ENCODE results near the gene MTIF3. TPM values are rescaled to one million over a fixed set of nuclear protein-coding genes. Genes with fewer than 3 reads are reported as not detected.
"Not testable (repeated sequence)": the region's sequence is repeated elsewhere in the genome, so short reads cannot be mapped to it uniquely, and the experiment has no call there.

Gene MTIF3
- total RNA-seq, 2 experiments from 2014 or later: 37.9 to 42.9 TPM

GRCh38 chr13:27401210-27401609, 49.2 kb downstream of the MTIF3 start:
- BruUV-seq (replicated peaks): no TSS peak
- ChIA-PET CTCF (ENCODE audit: unreplicated experiment) (no interaction called here), POLR2A (interaction anchor here (0.5 to 1.1 kb wide), 2 partner anchors 55 to 1100 kb away, joined by 3 to 5 read pairs; no protein-coding TSS in a partner anchor)
- TF ChIP-seq, protein P1, sequence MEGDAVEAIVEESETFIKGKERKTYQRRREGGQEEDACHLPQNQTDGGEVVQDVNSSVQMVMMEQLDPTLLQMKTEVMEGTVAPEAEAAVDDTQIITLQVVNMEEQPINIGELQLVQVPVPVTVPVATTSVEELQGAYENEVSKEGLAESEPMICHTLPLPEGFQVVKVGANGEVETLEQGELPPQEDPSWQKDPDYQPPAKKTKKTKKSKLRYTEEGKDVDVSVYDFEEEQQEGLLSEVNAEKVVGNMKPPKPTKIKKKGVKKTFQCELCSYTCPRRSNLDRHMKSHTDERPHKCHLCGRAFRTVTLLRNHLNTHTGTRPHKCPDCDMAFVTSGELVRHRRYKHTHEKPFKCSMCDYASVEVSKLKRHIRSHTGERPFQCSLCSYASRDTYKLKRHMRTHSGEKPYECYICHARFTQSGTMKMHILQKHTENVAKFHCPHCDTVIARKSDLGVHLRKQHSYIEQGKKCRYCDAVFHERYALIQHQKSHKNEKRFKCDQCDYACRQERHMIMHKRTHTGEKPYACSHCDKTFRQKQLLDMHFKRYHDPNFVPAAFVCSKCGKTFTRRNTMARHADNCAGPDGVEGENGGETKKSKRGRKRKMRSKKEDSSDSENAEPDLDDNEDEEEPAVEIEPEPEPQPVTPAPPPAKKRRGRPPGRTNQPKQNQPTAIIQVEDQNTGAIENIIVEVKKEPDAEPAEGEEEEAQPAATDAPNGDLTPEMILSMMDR (conservative IDR thresholded peaks at IDR 0.05; ENCODE audit: low read length): no peak
- TF ChIP-seq EZH2phosphoT487 (IDR thresholded peaks at IDR 0.05; ENCODE audit: borderline replicate concordance, low read depth, low read length): no peak
- Histone ChIP-seq H3K27ac (ENCODE audit: low read depth, low read length, poor library complexity, severe bottlenecking) (no peak overlapping the region), H3K9me3 (ENCODE audit: low read length) (no peaks in the 10 kb centered on the region), H3K9me2 (ENCODE audit: insufficient read depth, low read length) (no peaks in the 10 kb centered on the region), H3K4me2 (ENCODE audit: low read length) (no peak overlapping the region), H4K20me1 (ENCODE audit: insufficient read depth, low read length) (no peaks in the 10 kb centered on the region), H3K36me3 (ENCODE audit: insufficient read depth, low read length) (no peaks in the 10 kb centered on the region), H3K4me3 (ENCODE audit: low read depth, low read length, poor library complexity, severe bottlenecking) (no peak overlapping the region), H2AFZ (ENCODE audit: low read length) (no peak overlapping the region), H3K4me1 (ENCODE audit: insufficient read depth, low read length, poor library complexity, severe bottlenecking) (no peaks in the 10 kb centered on the region), H3K79me2 (ENCODE audit: insufficient read depth, low read depth, low read length) (no peaks in the 10 kb centered on the region)
- intact Hi-C loops (cut with micrococcal nuclease; ENCODE audit: unreplicated experiment): no loop called here
- no peak for DNase-seq (ENCODE audit: low spot score)

DNA sequence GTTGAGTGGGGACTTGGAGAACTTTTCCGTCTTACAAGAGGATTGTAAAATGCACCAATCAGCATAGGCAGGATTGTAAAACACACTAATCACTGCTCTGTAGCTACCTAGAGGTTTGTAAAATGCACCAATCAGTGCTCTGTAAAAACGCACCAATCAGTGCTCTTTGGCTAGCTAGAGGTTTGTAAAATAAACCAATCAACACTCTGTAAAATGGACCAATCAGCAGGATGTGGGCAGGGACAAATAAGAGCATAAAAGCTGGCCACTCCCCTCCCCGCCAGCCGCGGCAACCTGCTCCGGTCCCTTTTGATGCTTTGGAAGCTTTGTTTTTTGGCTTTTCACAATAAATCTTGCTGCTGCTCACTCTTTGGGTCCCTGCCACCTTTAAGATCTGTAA, 50.0 kb downstream of the MTIF3 start:
- H3K9me3 ChIP-seq (ENCODE audit: low read length); H3K36me3 ChIP-seq (ENCODE audit: insufficient read depth, low read length); CTCF ChIA-PET (ENCODE audit: unreplicated experiment); H2AFZ ChIP-seq (ENCODE audit: low read length); H3K4me2 ChIP-seq (ENCODE audit: low read length); DNase-seq (ENCODE audit: low spot score); BruUV-seq (replicated peaks); H4K20me1 ChIP-seq (ENCODE audit: insufficient read depth, low read length); H3K79me2 ChIP-seq (ENCODE audit: insufficient read depth, low read depth, low read length); H3K27ac ChIP-seq (ENCODE audit: low read depth, low read length, poor library complexity, severe bottlenecking); H3K4me3 ChIP-seq (ENCODE audit: low read depth, low read length, poor library complexity, severe bottlenecking); H3K9me2 ChIP-seq (ENCODE audit: insufficient read depth, low read length); intact Hi-C loops (cut with micrococcal nuclease; ENCODE audit: unreplicated experiment); H3K4me1 ChIP-seq (ENCODE audit: insufficient read depth, low read length, poor library complexity, severe bottlenecking): not testable (repeated sequence)
- POLR2A ChIA-PET: interaction anchor here (0.6 kb wide), 2 partner anchors 347 to 425 kb away, joined by 3 to 5 read pairs; no protein-coding TSS in a partner anchor

DNA sequence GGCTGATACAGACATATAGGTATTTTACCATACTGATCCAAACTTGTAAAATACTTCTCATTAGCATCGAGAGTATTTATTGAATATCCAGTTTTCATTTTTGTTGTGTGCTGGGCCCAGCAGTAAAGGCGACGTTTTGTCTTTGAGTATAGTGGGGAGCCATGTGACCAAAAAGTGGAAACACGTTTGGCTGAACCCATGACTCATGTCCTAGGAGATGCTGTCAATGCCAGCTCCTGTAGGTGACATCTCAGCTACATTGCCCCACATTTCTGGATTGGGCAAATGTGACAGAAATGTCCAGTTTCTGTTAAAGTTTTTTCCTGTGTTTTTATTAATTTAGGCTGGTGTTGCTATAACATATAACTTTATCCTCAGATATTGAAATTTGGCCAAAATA, 52.0 kb downstream of the MTIF3 start:
- Histone ChIP-seq H4K20me1 (ENCODE audit: insufficient read depth, low read length) (no peaks in the 10 kb centered on the region), H3K4me1 (ENCODE audit: insufficient read depth, low read length, poor library complexity, severe bottlenecking) (no peaks in the 10 kb centered on the region), H3K79me2 (ENCODE audit: insufficient read depth, low read depth, low read length) (no peaks in the 10 kb centered on the region), H3K9me2 (ENCODE audit: insufficient read depth, low read length) (no peaks in the 10 kb centered on the region), H2AFZ (ENCODE audit: low read length) (no peak overlapping the region), H3K27ac (ENCODE audit: low read depth, low read length, poor library complexity, severe bottlenecking) (no peak overlapping the region), H3K4me3 (ENCODE audit: low read depth, low read length, poor library complexity, severe bottlenecking) (no peak overlapping the region), H3K9me3 (ENCODE audit: low read length) (no peaks in the 10 kb centered on the region), H3K36me3 (ENCODE audit: insufficient read depth, low read length) (no peaks in the 10 kb centered on the region), H3K4me2 (ENCODE audit: low read length) (no peak overlapping the region)
- TF ChIP-seq, protein P1 (conservative IDR thresholded peaks at IDR 0.05; ENCODE audit: low read length): no peak
- no peak for TF ChIP-seq EZH2phosphoT487 (IDR thresholded peaks at IDR 0.05; ENCODE audit: borderline replicate concordance, low read depth, low read length)
- intact Hi-C loops (cut with micrococcal nuclease; ENCODE audit: unreplicated experiment): no loop called here
- POLR2A ChIA-PET: no interaction called here
- DNase-seq (ENCODE audit: low spot score): no peak
- CTCF ChIA-PET (ENCODE audit: unreplicated experiment): no interaction called here
- BruUV-seq (replicated peaks): no TSS peak
